ENCODE measurements around the gene HYOU1.
"Not testable (repeated sequence)": the region's sequence is repeated elsewhere in the genome, so short reads cannot be mapped to it uniquely, and the experiment has no call there.

The HYOU1 gene

DNA sequence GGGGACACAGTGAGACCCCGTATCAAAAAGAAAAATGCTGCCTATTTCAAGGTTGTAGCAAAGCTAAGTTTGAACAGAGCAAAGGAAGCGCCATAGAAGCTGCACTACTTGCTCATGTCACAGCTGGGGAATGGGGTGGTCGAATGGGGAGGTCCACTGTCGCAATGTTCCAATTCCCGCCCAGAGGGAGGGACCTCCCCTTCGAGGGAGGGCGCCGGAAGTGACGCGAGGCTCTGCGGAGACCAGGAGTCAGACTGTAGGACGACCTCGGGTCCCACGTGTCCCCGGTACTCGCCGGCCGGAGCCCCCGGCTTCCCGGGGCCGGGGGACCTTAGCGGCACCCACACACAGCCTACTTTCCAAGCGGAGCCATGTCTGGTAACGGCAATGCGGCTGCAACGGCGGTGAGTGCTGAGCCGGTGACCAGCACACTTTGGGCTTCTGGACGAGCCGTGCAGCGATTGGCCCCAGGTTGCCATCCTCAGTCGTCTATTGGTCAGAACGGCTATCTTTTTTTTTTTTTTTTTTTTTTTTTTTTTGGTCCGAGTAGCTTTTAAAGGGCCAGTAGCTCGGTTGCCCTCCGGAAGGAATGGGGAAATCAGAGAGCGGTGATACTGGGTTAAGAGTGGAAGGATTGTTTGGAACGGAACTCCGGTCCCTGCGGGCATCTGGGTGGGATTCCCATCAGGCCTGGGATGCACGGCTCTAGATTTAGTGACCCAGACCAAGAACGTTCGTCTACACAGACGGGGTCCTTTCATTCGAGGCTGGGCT is 27.8 kb upstream of the HYOU1 start, which contains the start of gene HMBS:
Gene HMBS (plus strand): TSS at position 219 of the 774 bp plus-strand sequence. CDS start 153 bp downstream, at position 372.
- DNase-seq = peak; percentile 92

DNA sequence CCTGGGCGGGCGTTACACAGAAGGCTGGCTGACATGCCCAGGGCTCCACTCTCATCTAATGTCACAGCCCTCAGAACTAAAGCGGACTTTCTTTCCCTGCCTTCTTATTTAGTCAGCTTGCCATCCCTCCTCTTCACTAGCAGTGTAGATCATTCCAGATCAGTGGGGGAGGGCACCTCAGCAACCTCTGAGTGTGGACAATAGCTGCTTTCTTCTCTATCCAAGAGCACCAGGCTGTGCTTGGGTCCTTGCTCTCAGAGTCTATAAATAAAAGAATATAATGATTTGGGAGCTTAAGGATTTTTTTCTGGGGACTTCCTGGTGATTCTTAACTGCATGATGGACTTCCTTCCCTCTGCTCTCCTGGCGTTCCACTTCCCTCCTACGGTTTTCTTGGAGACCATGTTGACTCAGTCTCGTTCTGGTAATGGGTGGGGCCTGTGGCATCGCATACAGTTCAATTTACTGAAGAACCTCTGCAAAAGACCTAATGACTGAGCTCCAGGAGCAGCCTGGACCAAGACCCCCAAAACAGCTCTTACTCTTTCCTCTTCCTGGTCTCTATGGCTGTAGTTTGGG is 24.8 kb upstream of the HYOU1 start:
- no peak for DNase-seq

DNA sequence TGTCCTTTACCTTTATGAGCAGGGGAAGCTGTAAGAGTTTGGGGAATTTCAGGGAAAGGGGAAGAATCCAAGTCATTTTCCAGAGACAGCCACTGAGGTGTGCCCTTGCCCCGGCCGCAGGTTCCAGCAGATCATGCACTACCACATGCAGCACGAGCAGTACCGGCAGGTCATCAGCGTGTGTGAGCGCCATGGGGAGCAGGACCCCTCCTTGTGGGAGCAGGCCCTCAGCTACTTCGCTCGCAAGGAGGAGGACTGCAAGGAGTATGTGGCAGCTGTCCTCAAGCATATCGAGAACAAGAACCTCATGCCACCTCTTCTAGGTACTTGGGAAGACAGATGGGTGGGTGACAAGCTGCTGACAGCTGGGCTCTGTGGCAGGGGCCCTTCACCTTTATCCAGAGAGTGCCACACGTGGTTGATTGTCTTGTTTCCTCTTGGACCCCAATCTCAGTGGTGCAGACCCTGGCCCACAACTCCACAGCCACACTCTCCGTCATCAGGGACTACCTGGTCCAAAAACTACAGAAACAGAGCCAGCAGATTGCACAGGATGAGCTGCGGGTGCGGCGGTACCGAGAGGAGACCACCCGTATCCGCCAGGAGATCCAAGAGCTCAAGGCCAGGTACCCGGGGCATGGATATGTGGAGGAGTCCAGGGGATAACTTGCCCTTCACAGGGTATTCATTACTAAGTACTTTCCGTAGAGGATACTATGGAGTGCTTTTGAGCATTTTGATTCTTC is 21.8 kb upstream of the HYOU1 start:
- DNase-seq = no peak

DNA sequence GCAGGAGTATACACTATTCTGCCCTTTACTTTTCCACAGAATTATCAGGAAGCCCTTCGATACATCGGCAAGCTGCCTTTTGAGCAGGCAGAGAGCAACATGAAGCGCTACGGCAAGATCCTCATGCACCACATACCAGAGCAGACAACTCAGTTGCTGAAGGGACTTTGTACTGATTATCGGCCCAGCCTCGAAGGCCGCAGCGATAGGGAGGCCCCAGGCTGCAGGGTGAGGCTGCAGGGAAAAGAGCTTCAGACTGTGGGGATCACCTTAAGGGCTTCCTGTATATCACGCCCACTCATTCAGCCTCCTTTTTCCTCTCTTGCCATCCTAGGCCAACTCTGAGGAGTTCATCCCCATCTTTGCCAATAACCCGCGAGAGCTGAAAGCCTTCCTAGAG is 20.8 kb upstream of the HYOU1 start:
- DNase-seq = no peak

DNA sequence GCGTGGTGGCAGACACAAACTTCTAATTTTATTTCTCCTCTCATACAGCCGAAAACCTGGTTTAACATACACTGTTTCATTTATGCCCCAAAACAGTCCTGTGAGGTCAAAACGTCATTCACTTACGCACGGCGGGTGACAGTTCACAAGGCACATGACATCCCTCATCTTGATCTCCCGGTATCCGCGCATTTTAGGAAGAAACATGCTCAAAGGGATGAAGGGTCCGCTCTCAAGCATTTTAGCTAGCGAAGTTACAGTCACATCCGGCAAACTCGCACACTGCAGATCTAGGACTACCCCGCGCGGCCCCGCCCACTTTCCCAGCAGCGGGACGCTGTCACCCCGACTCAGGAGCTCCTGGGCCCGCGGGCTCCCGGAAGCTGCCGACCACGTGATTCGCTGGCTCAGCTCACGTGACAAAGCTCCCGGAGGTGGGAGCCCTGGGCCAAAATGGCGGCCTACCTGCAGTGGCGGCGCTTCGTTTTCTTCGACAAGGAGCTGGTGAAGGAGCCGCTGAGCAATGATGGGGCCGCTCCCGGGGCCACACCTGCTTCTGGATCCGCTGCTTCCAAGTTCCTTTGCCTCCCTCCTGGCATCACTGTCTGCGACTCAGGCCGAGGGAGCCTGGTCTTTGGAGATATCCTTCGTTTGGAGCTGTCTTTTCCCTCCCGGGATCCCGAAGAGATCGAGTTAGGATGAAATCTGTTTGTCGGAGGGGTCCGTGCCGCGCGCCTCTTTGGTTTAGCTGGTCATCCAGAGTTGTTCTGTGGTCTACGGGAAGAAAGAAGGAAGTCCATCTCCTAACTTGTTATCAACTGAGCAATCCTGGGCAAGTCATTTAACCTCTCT is 10.6 kb upstream of the HYOU1 start, which contains the start of gene VPS11:
Gene VPS11 (plus strand): TSS at position 448 of the 852 bp plus-strand sequence. CDS start 6 bp downstream, at position 454.
- DNase-seq = peak; percentile 93

DNA sequence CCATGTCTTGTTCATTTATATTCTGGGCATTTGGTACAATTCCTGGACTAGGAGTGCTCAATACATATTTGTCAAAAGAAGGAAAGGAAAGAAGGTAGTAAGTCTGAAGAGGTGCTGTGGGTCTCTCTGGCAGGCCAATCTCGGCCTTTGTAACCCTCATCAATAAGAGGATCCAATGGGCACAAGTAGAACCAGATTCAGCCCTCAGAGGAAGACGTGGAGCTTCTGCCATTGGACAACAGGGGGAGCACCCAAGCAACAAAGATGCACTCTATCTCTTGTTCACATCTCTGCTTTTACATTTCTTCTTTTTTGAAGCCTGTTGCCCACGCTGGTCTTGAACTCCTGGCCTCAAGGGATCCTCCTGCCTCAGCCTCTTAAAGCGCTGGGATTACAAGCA is 8.4 kb upstream of the HYOU1 start:
- DNase-seq = peak; percentile 22

DNA sequence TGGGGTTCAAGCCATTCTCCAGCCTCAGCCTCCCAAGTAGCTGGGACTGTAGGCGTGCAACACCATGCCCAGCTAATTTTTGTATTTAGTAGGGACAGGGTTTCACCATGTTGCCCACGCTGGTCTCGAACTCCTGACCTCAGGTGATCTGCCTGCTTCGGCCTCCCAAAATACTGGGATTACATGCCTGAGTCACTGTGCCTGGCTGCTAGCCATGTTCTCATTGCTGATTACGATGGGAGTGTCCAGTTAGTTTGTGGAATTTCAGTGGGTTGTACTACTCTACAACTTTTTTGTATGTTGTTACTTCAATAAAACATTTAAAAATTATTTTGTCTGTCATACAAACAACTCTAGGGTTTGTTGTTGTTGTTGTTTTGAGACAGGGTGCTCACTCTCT is 5.8 kb upstream of the HYOU1 start:
- no peak for DNase-seq

DNA sequence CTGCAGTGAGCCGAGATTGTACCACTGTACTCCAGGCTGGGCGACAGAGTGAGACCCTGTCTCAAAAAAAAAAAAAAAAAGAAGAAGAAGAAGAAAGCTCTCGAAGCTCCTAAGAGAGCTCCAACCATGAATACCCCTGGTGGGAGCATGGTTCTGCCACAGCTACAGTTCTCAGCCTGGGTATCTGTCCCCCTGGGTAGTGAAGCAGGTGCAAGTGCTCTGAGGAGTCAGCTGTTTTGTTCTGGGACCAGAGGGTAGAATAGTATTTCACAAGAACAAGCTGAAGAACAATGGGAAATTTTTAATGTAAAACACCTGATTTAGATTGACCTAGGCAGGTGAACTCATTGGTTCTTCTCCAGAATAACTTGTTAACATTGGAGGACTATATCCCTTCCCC is 4.3 kb upstream of the HYOU1 start:
- DNase-seq = no peak

DNA sequence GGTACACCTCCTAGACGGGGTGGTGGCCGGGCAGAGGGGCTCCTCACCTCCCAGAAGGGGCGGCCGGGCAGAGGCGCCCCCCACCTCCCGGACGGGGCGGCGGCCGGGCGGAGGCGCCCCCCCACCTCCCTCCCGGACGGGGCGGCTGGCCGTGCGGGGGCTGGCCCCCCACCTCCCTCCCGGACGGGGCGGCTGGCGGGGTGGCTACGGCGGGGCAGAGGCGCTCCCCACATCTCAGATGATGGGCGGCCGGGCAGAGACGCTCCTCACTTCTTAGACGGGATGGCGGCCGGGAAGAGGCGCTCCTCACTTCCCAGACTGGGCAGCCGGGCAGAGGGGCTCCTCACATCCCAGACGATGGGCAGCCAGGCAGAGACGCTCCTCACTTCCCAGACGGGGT is 2.1 kb upstream of the HYOU1 start:
- DNase-seq = not testable (repeated sequence)

DNA sequence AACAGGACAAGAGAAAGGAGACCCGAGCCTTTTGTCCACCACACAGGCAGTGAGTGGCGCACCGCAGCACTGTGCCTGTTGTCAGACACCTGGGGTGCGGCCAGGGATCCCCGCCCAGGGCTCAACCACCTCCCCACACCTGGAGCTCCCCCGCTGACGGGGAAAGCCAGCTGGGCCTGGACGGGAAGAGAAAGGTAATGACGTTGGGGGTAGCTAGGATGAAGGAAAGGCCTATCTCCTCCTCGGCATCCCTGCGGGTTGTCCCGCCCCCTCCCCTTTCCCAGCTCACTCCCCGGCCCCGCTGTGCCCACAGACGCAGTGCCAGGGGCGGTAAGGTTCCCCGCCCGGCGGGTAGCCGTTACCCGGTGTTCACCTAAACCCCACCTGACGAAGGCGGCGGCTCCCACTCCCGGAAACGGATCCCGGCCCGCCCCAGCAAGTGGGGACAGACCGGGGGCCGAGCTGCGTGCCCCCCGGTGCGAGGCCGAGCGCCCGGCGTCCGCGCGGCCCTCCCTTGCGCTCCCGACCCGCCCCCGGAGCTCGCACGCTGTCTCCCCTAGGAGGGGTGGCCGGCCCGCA is 495 bp downstream of the HYOU1 start:
- peak; percentile 29 for DNase-seq

DNA sequence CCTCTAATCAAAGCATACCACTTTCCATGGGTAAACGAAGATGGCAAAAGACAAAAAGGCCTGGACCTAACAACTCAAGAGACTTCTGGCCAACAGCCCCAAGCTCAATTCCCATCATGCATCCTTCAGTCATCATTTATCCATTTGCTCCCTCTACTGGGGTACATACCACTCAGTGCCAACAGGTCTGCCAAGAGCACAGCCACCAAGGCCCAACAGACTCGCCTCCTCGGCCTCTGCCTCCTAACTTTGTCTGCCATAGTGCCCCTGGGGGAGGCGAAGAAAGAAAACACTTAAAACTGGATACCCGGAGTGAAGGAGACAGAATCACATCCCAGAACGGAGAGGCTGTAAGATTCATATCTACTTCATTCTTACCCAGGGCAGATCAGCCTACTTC is 1.1 kb downstream of the HYOU1 start:
- DNase-seq = no peak

DNA sequence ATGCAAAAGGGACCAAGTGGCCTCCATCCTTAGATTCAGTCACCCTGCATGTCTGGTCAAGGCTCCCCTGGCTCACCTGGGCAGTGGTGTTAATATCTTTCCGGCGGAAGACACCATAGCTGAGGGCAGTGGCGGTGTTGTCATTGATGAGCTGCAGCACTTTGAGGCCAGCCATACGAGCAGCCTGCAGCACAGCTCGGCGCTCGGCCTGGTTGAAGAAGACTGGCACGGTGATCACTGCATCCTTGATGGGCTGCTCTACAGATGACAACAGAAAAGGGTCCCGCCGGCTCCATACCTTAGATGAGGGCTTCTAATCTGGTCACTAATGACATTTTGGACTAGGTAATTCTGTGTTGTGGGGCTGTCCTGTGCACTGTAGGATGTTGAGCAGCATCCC is 2.6 kb downstream of the HYOU1 start:
- DNase-seq = no peak

DNA sequence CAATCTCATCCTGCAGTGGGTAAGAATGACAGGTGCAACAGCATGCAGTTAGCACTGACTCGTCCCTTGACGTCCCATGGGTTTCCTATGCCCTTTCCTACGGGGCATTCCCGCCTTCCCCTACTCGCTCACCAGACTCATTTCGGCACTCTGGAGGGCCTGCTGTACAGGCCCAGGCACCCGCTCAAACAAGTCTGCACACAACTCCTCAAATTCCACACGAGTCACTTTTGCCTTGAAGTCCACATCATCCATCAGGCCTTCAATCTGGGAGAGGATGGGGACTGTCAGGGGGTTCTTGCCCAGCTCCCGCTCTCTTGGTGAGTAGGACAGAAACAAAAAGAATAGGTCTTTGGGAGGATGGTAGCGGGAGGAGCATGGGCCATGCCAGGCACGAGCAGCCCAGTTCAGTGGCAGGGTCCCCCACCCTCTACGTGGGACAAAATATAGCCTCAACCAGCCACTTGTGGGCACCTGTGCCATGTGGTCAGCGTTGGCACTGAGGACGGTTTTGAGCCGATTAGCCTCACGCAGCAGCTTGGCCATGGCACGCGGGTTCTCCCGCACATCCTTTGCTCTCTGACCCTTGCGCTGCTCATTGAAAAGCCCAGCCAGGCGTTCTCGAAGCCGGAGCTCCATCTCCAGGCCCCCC is 4.7 kb downstream of the HYOU1 start:
- no peak for DNase-seq

DNA sequence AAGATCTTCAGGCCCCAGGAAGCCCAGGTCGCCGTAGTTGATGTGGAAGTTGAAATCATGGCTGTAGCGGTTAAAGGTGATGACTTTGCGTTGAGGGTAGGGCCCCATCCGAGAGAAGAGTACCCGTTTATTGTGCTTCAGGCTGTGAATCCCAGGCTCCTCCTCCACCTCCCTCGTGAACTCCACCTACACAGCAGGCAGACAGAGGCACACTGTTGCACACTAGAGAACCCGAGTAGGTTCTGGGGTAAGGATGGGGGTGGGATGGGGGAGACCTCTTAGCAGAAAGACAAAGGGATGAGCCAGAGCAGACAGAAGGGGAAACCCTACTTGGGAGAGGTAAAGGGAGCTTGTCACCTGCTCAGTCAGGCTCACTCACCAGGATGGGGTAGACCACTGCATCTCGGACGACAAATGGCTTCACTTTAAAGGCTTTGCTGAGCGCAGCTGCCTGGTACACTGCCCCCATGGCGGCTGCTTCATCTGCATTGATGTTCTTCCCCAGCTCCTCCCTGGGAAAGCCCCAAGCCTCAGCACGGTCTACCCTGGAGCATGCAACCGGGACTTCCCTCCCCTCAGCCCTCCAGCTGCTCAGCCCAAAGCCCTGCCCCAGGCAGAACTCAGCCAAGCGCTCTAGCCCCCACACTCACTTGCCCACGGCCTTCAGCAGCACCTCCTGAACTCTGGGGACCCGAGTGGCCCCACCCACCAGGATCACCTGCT is 5.4 kb downstream of the HYOU1 start:
- DNase-seq = no peak

DNA sequence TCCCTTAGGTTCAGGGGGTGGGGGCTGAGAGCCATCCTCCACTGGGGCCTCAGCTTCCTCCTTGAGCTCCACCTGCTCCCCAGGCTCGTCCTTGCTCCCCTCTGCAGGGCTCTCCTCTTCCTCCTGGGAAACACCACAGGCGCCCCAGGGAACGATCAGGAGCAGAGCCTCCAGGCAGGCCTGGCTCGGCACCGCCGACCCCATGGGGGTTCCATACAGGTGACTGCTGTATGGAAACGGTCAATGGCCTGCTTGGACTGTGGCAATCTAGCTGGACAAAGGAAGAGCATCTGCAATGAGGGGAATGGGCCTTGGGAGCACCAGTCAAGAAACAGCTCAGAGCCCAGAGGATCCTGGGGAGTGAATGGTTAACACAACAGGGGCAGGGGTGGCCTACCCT is 7.9 kb downstream of the HYOU1 start:
- DNase-seq = no peak

DNA sequence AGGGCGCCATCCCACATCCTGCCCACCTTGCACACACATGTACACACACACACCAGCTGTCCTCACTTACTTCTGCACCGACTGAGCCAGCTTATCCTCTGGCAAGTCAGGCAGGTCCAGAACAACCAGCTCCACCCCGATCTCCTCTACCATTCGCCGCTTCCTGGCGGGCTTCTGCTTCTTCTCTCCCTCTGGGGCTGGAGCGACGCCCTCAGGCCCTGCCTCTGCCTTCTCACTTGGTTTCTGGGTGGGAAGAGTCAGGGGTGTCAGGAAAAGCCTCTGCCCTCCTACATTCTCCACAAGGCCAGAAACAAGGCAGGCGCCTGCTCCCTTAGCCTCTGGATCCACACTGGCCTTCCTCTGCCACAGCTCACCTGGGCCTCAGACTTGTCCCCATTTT is 8.4 kb downstream of the HYOU1 start:
- no peak for DNase-seq

DNA sequence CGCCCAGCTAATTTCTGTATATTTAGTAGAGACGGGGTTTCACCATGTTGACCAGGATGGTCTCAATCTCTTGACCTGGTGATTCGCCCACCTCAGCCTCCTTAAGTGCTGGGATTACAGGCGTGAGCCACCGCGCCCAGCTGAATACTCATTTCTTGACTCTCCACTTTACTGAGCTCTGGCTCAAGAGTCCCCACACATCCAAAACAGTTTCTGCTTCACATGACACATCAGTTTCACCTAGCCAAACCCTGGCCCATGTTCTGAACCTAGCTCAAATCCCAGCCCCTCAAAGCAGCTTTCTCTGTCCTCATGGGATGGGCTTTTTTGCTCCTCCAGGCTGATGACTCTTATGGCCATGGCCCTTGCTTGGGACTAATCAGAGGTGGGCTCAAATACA is 9.8 kb downstream of the HYOU1 start:
- DNase-seq = no peak

DNA sequence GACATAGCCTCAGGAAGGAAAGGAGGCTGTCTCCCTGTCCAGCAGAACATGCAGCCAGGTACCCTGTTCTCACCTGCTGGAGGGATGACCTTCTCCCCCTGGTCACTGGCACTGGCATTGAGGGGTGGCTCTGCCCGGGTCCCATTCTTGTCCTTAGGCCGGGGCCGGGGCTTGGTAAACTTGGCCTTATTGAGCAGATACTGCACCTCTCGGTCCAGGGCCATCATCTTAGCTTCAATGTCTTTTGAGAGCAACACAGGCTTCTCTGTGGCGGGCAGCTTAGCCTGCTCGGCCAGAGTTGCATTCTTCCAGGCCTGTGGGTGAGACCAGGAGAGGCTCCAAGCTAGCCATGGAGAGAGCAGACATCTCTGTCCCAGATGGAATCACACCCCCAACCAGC is 10.5 kb downstream of the HYOU1 start:
- no peak for DNase-seq

DNA sequence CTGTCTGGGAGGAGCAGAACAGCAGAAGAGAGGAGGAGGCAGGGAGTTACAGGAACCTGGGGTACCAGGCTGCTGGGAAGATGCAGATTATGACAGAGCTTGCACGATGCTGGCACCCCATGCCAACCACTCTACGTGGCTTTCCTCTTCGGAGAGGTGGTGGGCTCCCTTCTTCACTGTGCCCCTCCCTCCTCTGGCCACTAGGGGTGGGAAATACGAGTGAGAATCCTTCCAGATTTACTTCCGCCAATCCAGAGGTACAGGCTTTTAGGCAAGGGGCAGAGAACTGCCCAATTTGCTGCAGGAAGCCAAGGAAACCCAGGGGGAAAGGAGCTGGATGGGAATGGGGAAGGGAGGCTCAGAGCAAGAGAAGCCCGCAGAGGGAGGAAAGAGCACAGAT is 12.3 kb downstream of the HYOU1 start:
- no peak for DNase-seq

DNA sequence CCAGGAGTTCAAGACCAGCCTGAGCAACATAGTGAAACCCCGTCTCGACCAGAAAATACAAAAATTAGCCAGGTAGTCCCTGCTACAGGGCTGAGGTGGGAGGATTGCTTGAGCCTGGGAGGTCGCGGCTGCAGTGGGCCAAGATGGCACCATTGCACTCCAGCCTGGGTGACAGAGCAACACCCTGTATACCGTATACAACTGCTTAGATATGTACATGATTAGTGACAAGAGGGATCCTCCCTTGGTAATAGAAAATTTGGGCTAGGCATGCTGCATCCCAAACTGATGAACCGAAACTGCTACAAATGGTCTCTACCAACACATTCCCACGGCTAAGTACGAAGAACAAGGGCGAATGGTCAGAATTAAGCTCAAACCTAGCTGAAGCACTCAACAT is 14.1 kb downstream of the HYOU1 start:
- no peak for DNase-seq

DNA sequence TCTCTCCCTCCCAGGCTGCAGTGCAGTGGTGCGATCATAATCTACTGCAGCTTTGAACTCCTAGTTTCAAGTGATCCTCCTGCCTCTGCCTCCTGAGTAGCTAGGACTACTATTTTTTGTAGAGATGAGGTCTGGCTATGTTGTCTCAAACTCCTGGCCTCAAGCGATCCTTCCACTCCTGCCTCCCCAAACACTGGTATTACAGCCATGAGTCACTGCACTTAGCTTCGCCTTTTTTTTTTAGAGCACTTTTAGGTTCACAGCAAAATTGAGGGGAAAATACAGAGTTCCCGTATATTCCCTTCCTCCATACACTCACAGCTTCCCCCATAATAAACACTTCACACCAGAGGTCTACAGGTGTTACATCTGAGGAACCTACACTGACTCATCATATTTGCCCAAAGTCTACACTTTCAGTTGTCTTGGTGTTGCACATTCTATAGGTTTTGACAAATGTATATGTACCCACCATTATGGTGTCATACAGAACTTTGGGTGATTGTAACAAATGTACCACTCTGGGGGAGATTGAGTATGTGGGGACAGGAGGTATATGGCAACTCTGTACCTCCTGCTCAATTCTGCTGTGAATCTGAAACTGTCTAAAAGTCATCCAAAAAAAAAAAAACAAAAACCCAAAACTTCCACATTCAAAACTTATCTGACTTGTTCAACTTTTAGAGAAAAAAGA is 15.0 kb downstream of the HYOU1 start:
- no peak for DNase-seq
